Trophoblast cell (in vitro differentiated cells and primary cell): ENCODE results near the gene CAB39.
A peak's percentile ranks its signal among the peaks of the same experiment; 100 is the strongest.

Experiments used
- DNase-seq, 2 donors: peaks; one replicate each; pipeline ENCODE4 v3.0.0-alpha.2; 2016
- H2AFZ ChIP-seq: 2 replicates; pipeline ENCODE4 v1.6.1; 2013; ENCODE audit warnings: low read length, moderate library complexity, mild to moderate bottlenecking; ENCODE audit not compliant: insufficient read depth, poor library complexity
- H2AK5ac ChIP-seq: 2 replicates; pipeline ENCODE4 v1.6.1; 2013; ENCODE audit warnings: mild to moderate bottlenecking, low read length
- H2BK120ac ChIP-seq: 2 replicates; pipeline ENCODE4 v1.6.1; 2013; ENCODE audit warnings: low read length, mild to moderate bottlenecking, moderate library complexity; ENCODE audit not compliant: insufficient read depth, poor library complexity
- H2BK12ac ChIP-seq: 2 replicates; pipeline ENCODE4 v1.6.1; 2013; ENCODE audit warnings: mild to moderate bottlenecking, low read length, moderate library complexity
- H2BK5ac ChIP-seq: 2 replicates; pipeline ENCODE4 v1.6.1; 2013; ENCODE audit warnings: low read length, low read depth, moderate library complexity, mild to moderate bottlenecking; ENCODE audit not compliant: poor library complexity
- H3K14ac ChIP-seq: 2 replicates; pipeline ENCODE4 v1.6.1; 2013; ENCODE audit warnings: mild to moderate bottlenecking, low read length
- H3K18ac ChIP-seq: 2 replicates; pipeline ENCODE4 v1.6.1; 2013; ENCODE audit warnings: mild to moderate bottlenecking, low read length
- H3K23ac ChIP-seq: 2 replicates; pipeline ENCODE4 v1.6.1; 2013; ENCODE audit warnings: low read length
- H3K27ac ChIP-seq: 2 replicates; pipeline ENCODE4 v1.5.1; 2013; ENCODE audit warnings: low read depth, mild to moderate bottlenecking, inconsistent platforms, low read length, moderate library complexity
- H3K27me3 ChIP-seq: 2 replicates; pipeline ENCODE4 v1.6.1; 2013; ENCODE audit warnings: inconsistent platforms, mild to moderate bottlenecking, low read length, moderate library complexity; ENCODE audit not compliant: insufficient read depth
- H3K36me3 ChIP-seq, 2 experiments: 1 replicate in 1 of 2; 2 replicates in 1 of 2; pipeline ENCODE4 v1.6.1; 2013; ENCODE audit warnings: low read length in 2 of 2, mild to moderate bottlenecking in 2 of 2, moderate library complexity in 1 of 2; ENCODE audit not compliant: insufficient read depth in 2 of 2, control insufficient read depth in 1 of 2
- H3K4ac ChIP-seq: 2 replicates; pipeline ENCODE4 v1.6.1; 2013; ENCODE audit warnings: low read depth, mild to moderate bottlenecking, low read length, moderate library complexity
- H3K4me1 ChIP-seq, 2 experiments: 1 replicate in 1 of 2; 2 replicates in 1 of 2; pipeline ENCODE4 v1.6.1; 2013; ENCODE audit warnings: low read length in 2 of 2, mild to moderate bottlenecking in 2 of 2, moderate library complexity in 1 of 2; ENCODE audit not compliant: insufficient read depth in 2 of 2, control insufficient read depth in 1 of 2
- H3K4me2 ChIP-seq: 2 replicates; pipeline ENCODE4 v1.6.1; 2013; ENCODE audit warnings: inconsistent platforms, mild to moderate bottlenecking, low read length, moderate library complexity
- H3K4me3 ChIP-seq: 2 replicates; pipeline ENCODE4 v1.5.1; 2013; ENCODE audit warnings: mild to moderate bottlenecking, low read depth, low read length, inconsistent platforms
- H3K79me1 ChIP-seq: one replicate; pipeline ENCODE4 v1.6.1; 2013; ENCODE audit warnings: low read length
- H3K79me2 ChIP-seq: 2 replicates; pipeline ENCODE4 v1.6.1; 2013; ENCODE audit warnings: low read length, mild to moderate bottlenecking; ENCODE audit not compliant: control insufficient read depth, insufficient read depth, poor library complexity
- H3K9ac ChIP-seq: 2 replicates; pipeline ENCODE4 v1.6.1; 2013; ENCODE audit warnings: mild to moderate bottlenecking, low read length
- H3K9me3 ChIP-seq: 2 replicates; pipeline ENCODE4 v1.6.1; 2013; ENCODE audit warnings: low read depth, mild to moderate bottlenecking, control low read depth, inconsistent platforms, low read length; ENCODE audit not compliant: insufficient read depth
- H4K12ac ChIP-seq: 2 replicates; pipeline ENCODE4 v1.6.1; 2013; ENCODE audit warnings: low read depth, mild to moderate bottlenecking, low read length, moderate library complexity
- H4K8ac ChIP-seq: 2 replicates; pipeline ENCODE4 v1.6.1; 2013; ENCODE audit warnings: low read depth, mild to moderate bottlenecking, low read length, moderate library complexity
- H4K91ac ChIP-seq: one replicate; pipeline ENCODE4 v1.6.1; 2013; ENCODE audit warnings: low read depth, mild to moderate bottlenecking, low read length, moderate library complexity
- WGBS: extraction: QIAGEN DNeasy Blood & Tissue Kit; methylation state at CpG from one replicate; pipeline ENCODE4 v1.1.7; 2013; ENCODE audit warnings: missing lambda C conversion rate; ENCODE audit not compliant: insufficient read length, insufficient coverage; ENCODE audit errors: extremely low coverage; 5-methylcytosine and 5-hydroxymethylcytosine counted together

CAB39 gene

DNA sequence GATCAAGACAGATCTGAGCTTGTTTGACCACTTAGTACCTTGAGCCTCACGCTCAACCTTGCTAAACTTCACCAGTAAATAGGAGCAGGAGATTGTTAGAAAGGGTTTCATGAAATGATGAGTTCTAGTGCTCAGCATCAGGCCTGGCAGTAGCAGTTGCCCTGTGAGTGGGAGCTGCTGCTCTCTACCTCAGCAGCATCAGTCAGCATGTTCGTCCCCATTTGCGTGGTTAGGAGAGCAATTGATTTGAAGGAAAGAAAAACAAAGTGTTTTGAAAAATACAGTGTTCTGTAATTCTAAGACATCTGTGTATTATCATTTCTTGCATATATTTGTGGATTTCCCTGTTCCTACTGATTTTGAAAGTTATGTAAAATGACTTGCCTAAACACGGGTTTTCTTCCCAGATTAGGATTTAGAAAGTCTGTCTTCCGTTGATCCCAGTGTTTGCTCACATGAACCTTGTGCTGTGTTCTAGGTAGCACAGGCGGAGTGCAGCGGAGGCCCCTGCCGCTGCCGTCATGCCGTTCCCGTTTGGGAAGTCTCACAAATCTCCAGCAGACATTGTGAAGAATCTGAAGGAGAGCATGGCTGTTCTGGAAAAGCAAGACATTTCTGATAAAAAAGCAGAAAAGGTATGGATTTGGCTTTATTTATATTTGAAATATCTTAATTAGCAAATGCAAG, 47.0 kb downstream of the CAB39 start:
- no peak overlapping the region for H2AFZ ChIP-seq
- no peak overlapping the region for H4K12ac ChIP-seq
- H3K4me2 ChIP-seq, result no peak overlapping the region
- no peak overlapping the region for H3K23ac ChIP-seq
- H2BK5ac ChIP-seq, result no peak overlapping the region
- no peak overlapping the region for H4K8ac ChIP-seq
- H3K14ac ChIP-seq, result no peak overlapping the region
- H3K36me3 ChIP-seq, result peaks cover 3 to 9% of the 10 kb centered on the region in 2 experiments
- WGBS, result no CpG with 5 or more reads among the region's 11 CpGs
- H3K79me2 ChIP-seq, result no peaks in the 10 kb centered on the region
- no peaks in the 10 kb centered on the region for H3K9me3 ChIP-seq
- no peak overlapping the region for H2BK120ac ChIP-seq
- H2AK5ac ChIP-seq, result no peak overlapping the region
- no peaks in the 10 kb centered on the region for H3K79me1 ChIP-seq
- H3K9ac ChIP-seq, result no peak overlapping the region
- H3K18ac ChIP-seq, result peak overlapping the region; percentile 81
- no peaks in the 10 kb centered on the region for H3K4me1 ChIP-seq
- no peak overlapping the region for H4K91ac ChIP-seq
- no peak overlapping the region for H2BK12ac ChIP-seq
- H3K4ac ChIP-seq, result no peak overlapping the region
- DNase-seq, result no peak
- no peak overlapping the region for H3K4me3 ChIP-seq
- H3K27ac ChIP-seq, result no peak overlapping the region
- no peaks in the 10 kb centered on the region for H3K27me3 ChIP-seq

GRCh38 chr2:230761704-230762103, 49.1 kb downstream of the CAB39 start:
- Histone ChIP-seq H3K14ac (no peak overlapping the region), H3K36me3 (peaks cover 8 to 12% of the 10 kb centered on the region in 2 experiments), H3K9ac (no peak overlapping the region), H3K4ac (no peak overlapping the region), H3K79me2 (no peaks in the 10 kb centered on the region), H3K27me3 (no peaks in the 10 kb centered on the region), H2BK5ac (no peak overlapping the region), H3K27ac (no peak overlapping the region), H3K4me2 (no peak overlapping the region), H3K4me3 (no peak overlapping the region), H4K8ac (no peak overlapping the region), H2AK5ac (no peak overlapping the region), H2BK120ac (no peak overlapping the region), H2AFZ (no peak overlapping the region), H3K23ac (no peak overlapping the region), H4K91ac (no peak overlapping the region), H3K79me1 (no peaks in the 10 kb centered on the region), H4K12ac (peak overlapping the region; percentile 70), H3K18ac (no peak overlapping the region), H3K9me3 (no peaks in the 10 kb centered on the region), H3K4me1 (peaks cover 3 to 8% of the 10 kb centered on the region in 2 experiments), H2BK12ac (no peak overlapping the region)
- no CpG with 5 or more reads among the region's 8 CpGs for WGBS
- no peak for DNase-seq

DNA sequence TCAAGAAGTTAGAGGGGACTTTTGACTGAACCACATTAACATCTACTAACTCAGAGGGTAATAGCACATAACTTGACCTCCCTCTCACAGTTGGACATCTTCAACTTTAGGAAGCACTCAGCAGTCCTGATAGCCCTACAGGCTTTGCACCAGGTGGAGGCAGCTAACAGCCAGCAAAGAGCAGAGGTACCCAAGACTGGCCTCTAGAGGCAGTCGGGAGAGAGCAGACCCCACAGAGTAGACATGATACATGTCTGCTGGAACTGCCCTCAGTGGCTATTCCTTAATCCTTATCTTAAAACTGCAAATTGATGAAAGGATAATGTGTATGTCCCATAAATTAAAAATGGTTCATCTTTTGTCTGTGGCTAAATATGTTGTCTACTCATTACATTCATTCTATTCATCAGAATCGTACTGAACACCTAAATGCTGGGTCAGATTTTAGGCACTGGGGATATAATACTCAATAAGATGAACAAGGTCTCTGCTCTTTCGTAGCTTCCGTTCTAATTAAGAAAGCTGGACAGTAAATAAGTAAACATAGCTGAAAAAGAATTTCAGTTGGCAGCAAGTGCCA, 49.8 kb downstream of the CAB39 start:
- DNase-seq, result peak; percentile 40 to 60
- Histone ChIP-seq H4K91ac (no peak overlapping the region), H2AK5ac (no peak overlapping the region), H2BK5ac (no peak overlapping the region), H3K79me2 (no peaks in the 10 kb centered on the region), H2AFZ (no peak overlapping the region), H3K9ac (no peak overlapping the region), H3K4ac (no peak overlapping the region), H3K4me1 (peaks cover 3 to 8% of the 10 kb centered on the region in 2 experiments), H3K9me3 (no peaks in the 10 kb centered on the region), H3K14ac (no peak overlapping the region), H3K27ac (no peak overlapping the region), H2BK120ac (no peak overlapping the region), H3K36me3 (peaks cover 8 to 12% of the 10 kb centered on the region in 2 experiments), H3K4me2 (no peak overlapping the region), H3K18ac (no peak overlapping the region), H3K4me3 (no peak overlapping the region), H4K8ac (no peak overlapping the region), H3K79me1 (no peaks in the 10 kb centered on the region), H2BK12ac (no peak overlapping the region), H3K27me3 (no peaks in the 10 kb centered on the region), H3K23ac (no peak overlapping the region), H4K12ac (no peak overlapping the region)
- WGBS, result no CpG with 5 or more reads among the region's 4 CpGs

GRCh38 chr2:230764346-230764745, 51.7 kb downstream of the CAB39 start:
- no peak overlapping the region for H4K91ac ChIP-seq
- no peak overlapping the region for H3K4me2 ChIP-seq
- no peak overlapping the region for H3K14ac ChIP-seq
- no CpG with 5 or more reads among the region's 1 CpG for WGBS
- no peak overlapping the region for H4K12ac ChIP-seq
- H2BK12ac ChIP-seq, result no peak overlapping the region
- no peak overlapping the region for H3K4me3 ChIP-seq
- no peaks in the 10 kb centered on the region for H3K27me3 ChIP-seq
- H3K79me2 ChIP-seq, result no peaks in the 10 kb centered on the region
- no peak overlapping the region for H3K4ac ChIP-seq
- H3K23ac ChIP-seq, result no peak overlapping the region
- H3K4me1 ChIP-seq, result peaks cover 3 to 8% of the 10 kb centered on the region in 2 experiments
- H2AK5ac ChIP-seq, result no peak overlapping the region
- no peak overlapping the region for H3K27ac ChIP-seq
- no peak overlapping the region for H2AFZ ChIP-seq
- H2BK120ac ChIP-seq, result no peak overlapping the region
- peaks cover 8 to 12% of the 10 kb centered on the region in 2 experiments for H3K36me3 ChIP-seq
- no peak overlapping the region for H3K18ac ChIP-seq
- no peak overlapping the region for H2BK5ac ChIP-seq
- no peak overlapping the region for H3K9ac ChIP-seq
- DNase-seq, result no peak
- no peak overlapping the region for H4K8ac ChIP-seq
- H3K9me3 ChIP-seq, result no peaks in the 10 kb centered on the region
- H3K79me1 ChIP-seq, result no peaks in the 10 kb centered on the region
